Smooth muscle cell (in vitro differentiated cells): ENCODE results near the gene KRTAP29-1. TPM values are rescaled to one million over a fixed set of nuclear protein-coding genes. Genes with fewer than 3 reads are reported as not detected.
"Not testable (repeated sequence)": the region's sequence is repeated elsewhere in the genome, so short reads cannot be mapped to it uniquely, and the experiment has no call there.

ENCODE experiments used
- DNase-seq: peaks from one replicate; lab custom pipeline; 2025; ENCODE audit not compliant: unreplicated experiment; lab: John Stamatoyannopoulos, UW
- H2AFZ ChIP-seq: fragments of 200-600 bp; sonication (generic); 2 replicates; pipeline ENCODE4 v1.6.0; 2016; ENCODE audit warnings: antibody characterized with exemption, low read depth, mild to moderate bottlenecking
- H3F3A ChIP-seq: fragments of 200-600 bp; sonication (generic); 2 replicates; pipeline ENCODE4 v1.6.0; 2017; ENCODE audit warnings: antibody characterized with exemption, low read depth
- H3K27ac ChIP-seq: fragments of 200-600 bp; sonication (generic); 2 replicates; pipeline ENCODE4 v1.5.1; 2016; ENCODE audit warnings: low read depth, mild to moderate bottlenecking
- H3K27me3 ChIP-seq: fragments of 200-600 bp; sonication (generic); 2 replicates; pipeline ENCODE4 v1.6.1; 2016; ENCODE audit warnings: low read depth, mild to moderate bottlenecking
- H3K36me3 ChIP-seq: fragments of 200-600 bp; sonication (generic); 2 replicates; pipeline ENCODE4 v1.5.1; 2016; ENCODE audit warnings: low read depth
- H3K4me1 ChIP-seq: fragments of 200-600 bp; sonication (generic); 2 replicates; pipeline ENCODE4 v1.5.1; 2016; ENCODE audit warnings: low read depth
- H3K4me2 ChIP-seq: fragments of 200-600 bp; sonication (generic); 2 replicates; pipeline ENCODE4 v1.6.0; 2016; ENCODE audit warnings: mild to moderate bottlenecking
- H3K4me3 ChIP-seq: fragments of 200-600 bp; sonication (generic); 2 replicates; pipeline ENCODE4 v1.5.1; 2016; ENCODE audit warnings: mild to moderate bottlenecking
- H3K79me2 ChIP-seq: fragments of 200-600 bp; sonication (generic); 2 replicates; pipeline ENCODE4 v1.6.0; 2016; ENCODE audit warnings: low read depth, mild to moderate bottlenecking
- H3K9ac ChIP-seq: fragments of 200-600 bp; sonication (generic); 2 replicates; pipeline ENCODE4 v1.6.0; 2016; ENCODE audit warnings: low read depth
- H3K9me3 ChIP-seq: fragments of 200-600 bp; sonication (generic); replicated peaks from 2 replicates; pipeline ENCODE4 v1.5.1; 2016; ENCODE audit warnings: low read depth
- H4K20me1 ChIP-seq: fragments of 200-600 bp; sonication (generic); 2 replicates; pipeline ENCODE4 v1.6.0; 2016; ENCODE audit warnings: low read depth
- WGBS: methylation state at CpG from one replicate; pipeline ENCODE4 v1.1.7; 2016; ENCODE audit warnings: low lambda C conversion rate; 5-methylcytosine and 5-hydroxymethylcytosine counted together
- polyA plus RNA-seq: library from polyadenylated mRNA; unstranded; fragments of >200 nt; fragmentation: Nextera tagmentation; extraction: Ambion mirVana; gene quantifications from 2 replicates; pipeline ENCODE4 v1.2.1, GENCODE V29; 2016
- total RNA-seq: library from RNA; depleted of rRNA; stranded (reverse); fragments of >200 nt; gene quantifications from 2 replicates; pipeline ENCODE4 v1.2.3, GENCODE V29; 2014
- TF ChIP-seq, protein P1 (sequence below): fragments of 200-600 bp; sonication (generic); IDR thresholded peaks from 2 replicates; pipeline ENCODE4 v1.5.1; 2017; ENCODE audit warnings: borderline replicate concordance, mild to moderate bottlenecking, antibody characterized with exemption; ENCODE audit not compliant: insufficient read depth, poor library complexity, severe bottlenecking

The KRTAP29-1 gene
- total and polyA plus RNA-seq, 2 experiments from 2014 or later: not detected

DNA sequence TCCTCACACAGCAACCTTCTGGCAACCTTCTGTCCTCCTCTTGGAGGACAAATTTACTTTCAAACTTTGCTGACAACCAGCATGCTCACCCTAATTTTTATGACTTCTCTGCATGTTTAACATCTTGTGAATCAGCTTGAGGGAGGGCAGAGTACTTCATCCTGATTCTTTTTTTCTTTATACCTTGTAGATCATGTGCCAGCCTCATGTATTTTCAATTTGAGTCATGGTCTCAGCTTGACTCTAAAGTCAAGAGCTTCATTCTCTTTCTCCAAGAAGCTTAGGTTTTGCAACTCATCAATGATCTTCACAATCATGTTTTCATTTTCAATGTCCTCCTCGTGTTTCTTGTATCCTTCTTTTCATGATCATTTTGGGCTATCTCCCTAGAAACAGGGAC, 30.8 kb downstream of the KRTAP29-1 start:
- H3K4me1 ChIP-seq: no peaks in the 10 kb centered on the region
- no peak overlapping the region for H2AFZ ChIP-seq
- TF ChIP-seq, protein P1, sequence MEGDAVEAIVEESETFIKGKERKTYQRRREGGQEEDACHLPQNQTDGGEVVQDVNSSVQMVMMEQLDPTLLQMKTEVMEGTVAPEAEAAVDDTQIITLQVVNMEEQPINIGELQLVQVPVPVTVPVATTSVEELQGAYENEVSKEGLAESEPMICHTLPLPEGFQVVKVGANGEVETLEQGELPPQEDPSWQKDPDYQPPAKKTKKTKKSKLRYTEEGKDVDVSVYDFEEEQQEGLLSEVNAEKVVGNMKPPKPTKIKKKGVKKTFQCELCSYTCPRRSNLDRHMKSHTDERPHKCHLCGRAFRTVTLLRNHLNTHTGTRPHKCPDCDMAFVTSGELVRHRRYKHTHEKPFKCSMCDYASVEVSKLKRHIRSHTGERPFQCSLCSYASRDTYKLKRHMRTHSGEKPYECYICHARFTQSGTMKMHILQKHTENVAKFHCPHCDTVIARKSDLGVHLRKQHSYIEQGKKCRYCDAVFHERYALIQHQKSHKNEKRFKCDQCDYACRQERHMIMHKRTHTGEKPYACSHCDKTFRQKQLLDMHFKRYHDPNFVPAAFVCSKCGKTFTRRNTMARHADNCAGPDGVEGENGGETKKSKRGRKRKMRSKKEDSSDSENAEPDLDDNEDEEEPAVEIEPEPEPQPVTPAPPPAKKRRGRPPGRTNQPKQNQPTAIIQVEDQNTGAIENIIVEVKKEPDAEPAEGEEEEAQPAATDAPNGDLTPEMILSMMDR: no peak
- no peak for DNase-seq
- H4K20me1 ChIP-seq: no peaks in the 10 kb centered on the region
- no peaks in the 10 kb centered on the region for H3K79me2 ChIP-seq
- H3K27ac ChIP-seq: no peak overlapping the region
- H3K4me3 ChIP-seq: no peak overlapping the region
- no peaks in the 10 kb centered on the region for H3K9me3 ChIP-seq
- peaks cover 7% of the 10 kb centered on the region for H3K27me3 ChIP-seq
- no peak overlapping the region for H3K4me2 ChIP-seq
- no CpG with 5 or more reads among the region's 1 CpG for WGBS
- no peaks in the 10 kb centered on the region for H3F3A ChIP-seq
- H3K36me3 ChIP-seq: no peaks in the 10 kb centered on the region
- no peak overlapping the region for H3K9ac ChIP-seq

DNA sequence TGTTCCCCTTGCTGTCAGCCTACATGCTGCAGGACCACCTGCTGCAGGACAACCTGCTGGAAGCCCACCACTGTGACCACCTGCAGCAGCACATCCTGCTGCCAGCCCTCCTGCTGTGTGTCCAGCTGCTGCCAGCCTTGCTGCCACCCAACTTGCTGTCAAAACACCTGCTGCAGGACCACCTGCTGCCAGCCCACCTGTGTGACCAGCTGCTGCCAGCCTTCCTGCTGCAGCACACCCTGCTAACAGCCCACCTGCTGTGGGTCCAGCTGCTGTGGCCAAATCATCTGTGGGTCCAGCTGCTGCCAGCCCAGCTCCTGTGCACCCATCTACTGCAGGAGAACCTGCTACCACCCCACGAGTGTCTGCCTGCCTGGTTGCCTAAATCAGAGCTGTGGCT, 31.3 kb downstream of the KRTAP29-1 start:
- H2AFZ ChIP-seq, H3K36me3 ChIP-seq, H3K9me3 ChIP-seq, H3K27ac ChIP-seq, H3F3A ChIP-seq, H3K4me1 ChIP-seq, H3K4me3 ChIP-seq, H3K4me2 ChIP-seq, DNase-seq, H3K27me3 ChIP-seq, H3K79me2 ChIP-seq, H4K20me1 ChIP-seq, H3K9ac ChIP-seq: not testable (repeated sequence)
- no CpG with 5 or more reads among the region's 1 CpG for WGBS

DNA sequence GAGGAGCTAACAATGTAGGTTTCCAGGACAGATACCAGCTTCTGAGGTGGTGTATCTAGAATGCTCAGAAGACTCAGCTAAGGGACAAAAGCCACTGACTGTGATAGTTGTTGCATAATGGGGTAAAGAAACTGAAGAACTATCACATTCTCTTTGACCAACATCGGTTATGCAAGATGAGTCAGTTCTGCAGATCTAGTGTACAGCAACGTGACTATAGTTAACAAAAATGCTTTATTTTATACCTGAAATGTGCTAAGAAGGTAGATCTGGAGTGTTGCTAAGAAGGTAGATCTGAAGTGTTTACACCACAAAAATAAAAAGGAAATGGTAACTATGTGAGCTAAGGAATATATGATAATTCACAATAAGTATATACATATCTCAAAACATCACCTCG, 34.9 kb downstream of the KRTAP29-1 start:
- H3K9ac ChIP-seq: no peak overlapping the region
- H3K4me3 ChIP-seq: no peak overlapping the region
- H3K27ac ChIP-seq: no peak overlapping the region
- H3K4me2 ChIP-seq: no peak overlapping the region
- no CpG with 5 or more reads among the region's 3 CpGs for WGBS
- TF ChIP-seq, protein P1: no peak
- no peaks in the 10 kb centered on the region for H3K4me1 ChIP-seq
- H3K9me3 ChIP-seq: no peaks in the 10 kb centered on the region
- no peaks in the 10 kb centered on the region for H4K20me1 ChIP-seq
- no peak overlapping the region for H2AFZ ChIP-seq
- H3K27me3 ChIP-seq: peaks cover 19% of the 10 kb centered on the region
- H3F3A ChIP-seq: no peaks in the 10 kb centered on the region
- H3K79me2 ChIP-seq: no peaks in the 10 kb centered on the region
- DNase-seq: no peak
- H3K36me3 ChIP-seq: no peaks in the 10 kb centered on the region

DNA sequence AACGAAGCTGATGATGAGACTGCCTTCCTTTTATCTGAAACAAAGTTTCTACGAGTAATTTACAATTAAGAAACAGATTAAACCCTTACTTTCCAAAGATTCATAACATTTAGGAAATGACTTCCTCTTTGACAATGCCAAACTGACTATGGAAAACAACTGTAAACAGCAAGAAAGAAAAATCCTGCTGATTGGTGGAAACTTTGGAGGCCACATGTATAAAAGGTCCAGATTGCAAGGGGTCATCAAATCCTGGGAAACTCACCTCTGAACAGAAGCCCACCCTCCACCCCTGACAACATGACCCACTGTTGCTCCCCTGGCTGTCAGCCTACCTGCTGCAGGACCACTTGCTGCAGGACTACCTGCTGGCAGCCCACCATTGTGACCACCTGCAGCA, 37.6 kb downstream of the KRTAP29-1 start, which contains the start of gene KRTAP9-6:
Gene KRTAP9-6 (plus strand): TSS at position 301 of the 400 bp plus-strand sequence. CDS start 0 bp downstream, at position 301.
- DNase-seq: no peak
- Histone ChIP-seq H3K79me2 (no peaks in the 10 kb centered on the region), H3K4me3 (no peak within 1 kb of the TSS), H3K9ac (no peak within 1 kb of the TSS), H3K4me2 (no peak within 1 kb of the TSS), H3K27ac (no peak within 1 kb of the TSS), H3K27me3 (peaks cover 24% of the 10 kb centered on the region), H3K9me3 (no peaks in the 10 kb centered on the region), H3F3A (no peaks in the 10 kb centered on the region), H4K20me1 (no peaks in the 10 kb centered on the region), H2AFZ (no peak within 1 kb of the TSS), H3K36me3 (no peaks in the 10 kb centered on the region), H3K4me1 (no peaks in the 10 kb centered on the region)
- TF ChIP-seq, protein P1: no peak
- 81% methylated on average over 2 of the region's 2 CpGs for WGBS
